B cell (primary cell): Measurements from ENCODE around the gene ACTR6. TPM values are rescaled to one million over a fixed set of nuclear protein-coding genes. Genes with fewer than 3 reads are reported as not detected.
"Not testable (repeated sequence)": the region's sequence is repeated elsewhere in the genome, so short reads cannot be mapped to it uniquely, and the experiment has no call there.

ENCODE experiments used
- ATAC-seq: fragments of 200-7000 bp; cut with Tn5 transposase; one replicate; pipeline ENCODE4 v1.10.0; 2021; ENCODE audit warnings: low read depth, mild to moderate bottlenecking, moderate number of reproducible peaks, moderate library complexity
- CTCF ChIA-PET: fragments of 350-600 bp; sonication (Branson Sonifier 250); formaldehyde crosslinking; loops from one replicate; lab custom pipeline; 2021; ENCODE audit warnings: antibody characterized with exemption, inconsistent platforms; lab: Charles Lee
- POLR2A ChIA-PET: fragments of 350-600 bp; sonication (Branson Sonifier 250); formaldehyde crosslinking; loops from one replicate; lab custom pipeline; 2021; ENCODE audit warnings: antibody characterized with exemption; lab: Charles Lee
- DNase-seq: peaks from one replicate; pipeline ENCODE4 v3.0.0; 2013
- H2AFZ ChIP-seq: 2 replicates; pipeline ENCODE4 v1.6.1; 2012; ENCODE audit warnings: mild to moderate bottlenecking, low read depth, low read length; ENCODE audit not compliant: insufficient read depth, poor library complexity, severe bottlenecking
- H3K27ac ChIP-seq, 2 donors: 1 replicate in 1 of 2; 2 replicates in 1 of 2; pipeline ENCODE4 v1.5.1; 2012 to 2013; ENCODE audit warnings: low read length in 2 of 2, mild to moderate bottlenecking in 2 of 2, moderate library complexity in 1 of 2
- H3K27me3 ChIP-seq, 4 experiments: fragments of 200-600 bp in 1 of 4; sonication (generic) in 1 of 4; replicated peaks in 1 of 4; 1 replicate in 2 of 4; 2 replicates in 2 of 4; pipeline versions ENCODE4 v1.6.1 to v1.7.0; 2013 to 2016; ENCODE audit warnings: low read length in 3 of 4, mild to moderate bottlenecking in 2 of 4, mixed read lengths in 1 of 4, moderate library complexity in 1 of 4; ENCODE audit not compliant: insufficient read depth in 4 of 4, control insufficient read depth in 3 of 4; ENCODE audit errors: control extremely low read depth in 1 of 4
- H3K36me3 ChIP-seq, 2 experiments: replicated peaks in 1 of 2; 1 replicate in 1 of 2; 2 replicates in 1 of 2; pipeline versions ENCODE4 v1.6.1 to v1.7.1; 2013; ENCODE audit warnings: low read length in 1 of 2; ENCODE audit not compliant: insufficient read depth in 2 of 2, control insufficient read depth in 1 of 2; ENCODE audit errors: control extremely low read depth in 1 of 2, extremely low read depth in 1 of 2
- H3K4me1 ChIP-seq, 2 donors: fragments of 200-600 bp in 1 of 2; sonication (generic) in 1 of 2; 1 replicate in 1 of 2; 2 replicates in 1 of 2; pipeline versions ENCODE4 v1.5.1 to v1.6.1; 2013 to 2017; ENCODE audit warnings: low read length in 2 of 2; ENCODE audit not compliant: control insufficient read depth in 2 of 2, insufficient read depth in 2 of 2
- H3K4me2 ChIP-seq: replicated peaks from 2 replicates; pipeline ENCODE3; 2012; ENCODE audit warnings: mild to moderate bottlenecking, low read depth, low read length; ENCODE audit not compliant: poor library complexity, severe bottlenecking
- H3K4me3 ChIP-seq, 5 experiments: fragments of 200-600 bp in 1 of 5; sonication (generic) in 1 of 5; 1 replicate in 3 of 5; 2 replicates in 2 of 5; pipeline versions ENCODE4 v1.5.1 to v1.7.0; 2011 to 2016; ENCODE audit warnings: low read length in 4 of 5, mild to moderate bottlenecking in 4 of 5, low read depth in 2 of 5, control low read depth in 1 of 5, moderate library complexity in 1 of 5; ENCODE audit not compliant: insufficient read depth in 1 of 5; ENCODE audit errors: control extremely low read depth in 1 of 5, extremely low read depth in 1 of 5
- H3K79me2 ChIP-seq: fragments of 200-600 bp; sonication (generic); one replicate; pipeline ENCODE4 v1.6.0; 2016; ENCODE audit warnings: low read length; ENCODE audit not compliant: control insufficient read depth, insufficient read depth
- H3K9ac ChIP-seq: fragments of 200-600 bp; sonication (generic); 2 replicates; pipeline ENCODE4 v1.6.1; 2017; ENCODE audit warnings: mild to moderate bottlenecking, low read length, moderate library complexity
- H3K9me3 ChIP-seq, 3 donors: one replicate each; pipeline versions ENCODE4 v1.6.1 to v1.7.1; 2013; ENCODE audit warnings: low read length in 2 of 3; ENCODE audit not compliant: control insufficient read depth in 2 of 3, insufficient read depth in 1 of 3; ENCODE audit errors: control extremely low read depth in 1 of 3
- H4K20me1 ChIP-seq: 2 replicates; pipeline ENCODE4 v1.6.0; 2012; ENCODE audit warnings: mild to moderate bottlenecking, low read length; ENCODE audit not compliant: insufficient read depth, control insufficient read depth, poor library complexity, severe bottlenecking
- H3K27ac Mint-ChIP-seq: one replicate; pipeline ENCODE4 v1.8.0; 2021; ENCODE audit warnings: mixed read lengths
- H3K27me3 Mint-ChIP-seq: one replicate; pipeline ENCODE4 v1.8.0; 2021; ENCODE audit warnings: mixed read lengths
- H3K4me1 Mint-ChIP-seq: one replicate; pipeline ENCODE4 v1.8.0; 2021; ENCODE audit warnings: mixed read lengths
- H3K4me3 Mint-ChIP-seq: one replicate; pipeline ENCODE4 v1.8.0; 2021; ENCODE audit warnings: mixed read lengths
- H3K9me3 Mint-ChIP-seq: one replicate; pipeline ENCODE4 v1.8.0; 2022; ENCODE audit warnings: mixed read lengths; ENCODE audit not compliant: insufficient read depth
- CTCF ChIP-seq: fragments of 200-600 bp; IDR thresholded peaks from one replicate; pipeline ENCODE4 v1.8.0; 2022; ENCODE audit warnings: antibody characterized with exemption, mild to moderate bottlenecking
- EZH2 ChIP-seq: IDR thresholded peaks from 2 replicates; pipeline ENCODE4 v1.6.1; 2012; ENCODE audit warnings: borderline replicate concordance, low read depth, mild to moderate bottlenecking, moderate library complexity, low read length; ENCODE audit not compliant: insufficient read depth, poor library complexity, severe bottlenecking
- WGBS: methylation state at CpG from one replicate; pipeline ENCODE4 v1.1.5; 2013; ENCODE audit warnings: missing lambda C conversion rate; ENCODE audit not compliant: insufficient coverage; 5-methylcytosine and 5-hydroxymethylcytosine counted together
- intact Hi-C: fragments of 100-400 bp; cut with micrococcal nuclease; formaldehyde crosslinking; loops from one replicate; pipeline ENCODE4 v1.10.0; 2022
- polyA plus RNA-seq: library from polyadenylated mRNA; depleted of rRNA; stranded (reverse); fragments of >200 nt; gene quantifications from 2 replicates; pipeline ENCODE4 v1.2.3, GENCODE V29; 2012
- total RNA-seq, 2 donors: library from RNA; stranded (reverse); fragments of 120-200 nt in 1 of 2; gene quantifications; 1 replicate in 1 of 2; 2 replicates in 1 of 2; pipeline versions ENCODE4 v1.2.3 to v1.2.4, GENCODE V29; 2013 to 2022

ACTR6 gene
- total and polyA plus RNA-seq, 2 donors (not counting 1 experiment from before 2014, with no cell fraction given): 10.1 to 30.8 TPM

GRCh38 chr12:100219328-100220109 lies 18.9 kb downstream of the ACTR6 start:
- Histone ChIP-seq H3K27me3 (no peaks in the 10 kb centered on the region), H3K4me3 (no peak overlapping the region), H3K4me2 (no peak overlapping the region), H2AFZ (no peak overlapping the region), H3K27ac (no peak overlapping the region), H3K36me3 (peaks cover 11 to 37% of the 10 kb centered on the region in 2 experiments), H3K9ac (no peak overlapping the region), H4K20me1 (no peaks in the 10 kb centered on the region), H3K9me3 (no peaks in the 10 kb centered on the region), H3K4me1 (no peaks in the 10 kb centered on the region), H3K79me2 (no peaks in the 10 kb centered on the region)
- Mint-ChIP-seq H3K9me3 (no peaks in the 10 kb centered on the region), H3K27me3 (no peaks in the 10 kb centered on the region), H3K4me1 (peaks cover 2% of the 10 kb centered on the region), H3K27ac (no peak overlapping the region), H3K4me3 (no peak overlapping the region)
- ChIA-PET POLR2A (no interaction called here), CTCF (no interaction called here)
- WGBS: 100% methylated on average over 2 of the region's 5 CpGs
- no peak for DNase-seq
- no peak for ATAC-seq
- intact Hi-C loops: no loop called here
- no peak for TF ChIP-seq EZH2
- TF ChIP-seq CTCF: no peak

GRCh38 chr12:100221523-100221922 lies 20.9 kb downstream of the ACTR6 start:
- no peaks in the 10 kb centered on the region for H3K4me1 Mint-ChIP-seq
- H3K27ac Mint-ChIP-seq: no peak overlapping the region
- Histone ChIP-seq H3K9me3 (no peaks in the 10 kb centered on the region), H3K27ac (no peak overlapping the region), H4K20me1 (no peaks in the 10 kb centered on the region), H3K4me3 (no peak overlapping the region), H2AFZ (no peak overlapping the region), H3K79me2 (no peaks in the 10 kb centered on the region), H3K36me3 (peaks cover 8 to 48% of the 10 kb centered on the region in 2 experiments), H3K27me3 (no peaks in the 10 kb centered on the region), H3K4me1 (no peaks in the 10 kb centered on the region), H3K4me2 (no peak overlapping the region), H3K9ac (no peak overlapping the region)
- WGBS: 100% methylated on average over 2 of the region's 3 CpGs
- ChIA-PET CTCF (no interaction called here), POLR2A (no interaction called here)
- no peak for TF ChIP-seq EZH2
- no peak for TF ChIP-seq CTCF
- H3K27me3 Mint-ChIP-seq: no peaks in the 10 kb centered on the region
- no peak overlapping the region for H3K4me3 Mint-ChIP-seq
- H3K9me3 Mint-ChIP-seq: no peaks in the 10 kb centered on the region
- intact Hi-C loops: no loop called here
- ATAC-seq (no peak), DNase-seq (no peak)

- 93% methylated on average over 6 of the region's 6 CpGs for WGBS
- H3K79me2 ChIP-seq, H3K27me3 ChIP-seq, DNase-seq, H3K9me3 Mint-ChIP-seq, H3K4me3 ChIP-seq, H3K9ac ChIP-seq, CTCF ChIA-PET, H3K4me1 Mint-ChIP-seq, POLR2A ChIA-PET, H3K4me3 Mint-ChIP-seq, H3K27me3 Mint-ChIP-seq, H2AFZ ChIP-seq, H3K27ac ChIP-seq, H3K4me1 ChIP-seq, ATAC-seq, intact Hi-C loops, H3K4me2 ChIP-seq, H3K27ac Mint-ChIP-seq, H4K20me1 ChIP-seq, H3K9me3 ChIP-seq: not testable (repeated sequence)
- peaks cover 8 to 48% of the 10 kb centered on the region in 2 experiments for H3K36me3 ChIP-seq
These were observed 21.6 kb downstream of the ACTR6 start for GRCh38 chr12:100222173-100222572.
